HCT116 (cell line): Measurements from ENCODE around the gene SPSB2. TPM values are rescaled to one million over a fixed set of nuclear protein-coding genes. Genes with fewer than 3 reads are reported as not detected.
"Not testable (repeated sequence)": the region's sequence is repeated elsewhere in the genome, so short reads cannot be mapped to it uniquely, and the experiment has no call there.

Experiments
- ATAC-seq: fragments of 200-7000 bp; cut with Tn5 transposase; 2 replicates; pipeline ENCODE4 v1.9.1; 2020; ENCODE audit warnings: mild to moderate bottlenecking, moderate library complexity
- BruUV-seq: library from RNA; stranded (reverse); fragments of 400-500 nt; replicated peaks from 2 replicates; lab custom pipeline; 2021; lab: Mats Ljungman, UMichigan
- CTCF ChIA-PET: fragments of 300-600 bp; sonication (Branson Sonifier 250); formaldehyde crosslinking; loops from one replicate; lab custom pipeline; 2021; ENCODE audit warnings: antibody characterized with exemption; lab: Charles Lee
- POLR2A ChIA-PET: fragments of 300-600, 350-600 bp; sonication (Branson Sonifier 250); formaldehyde crosslinking; loops from one replicate; lab custom pipeline; 2021; ENCODE audit warnings: antibody characterized with exemption; lab: Charles Lee
- RAD21 ChIA-PET, 2 experiments: fragments of 300-600 bp; sonication (Branson Sonifier 250); formaldehyde crosslinking; loops; one replicate each; lab custom pipeline; 2023; ENCODE audit warnings: low total read pairs in 2 of 2; ENCODE audit not compliant: uncharacterized antibody in 2 of 2, unreplicated experiment in 2 of 2, low non-redundant PET in 1 of 2; lab: Charles Lee
- DNase-seq: peaks from one replicate; pipeline ENCODE4 v3.0.0-alpha.2; 2010; ENCODE audit warnings: low read depth, low spot score
- H2AFZ ChIP-seq: fragments of 200-600 bp; shearing (Covaris generic), sonication (generic); 2 replicates; pipeline ENCODE4 v1.6.1; 2017; ENCODE audit warnings: low read depth, mixed run types, mixed read lengths, antibody characterized with exemption, low read length; ENCODE audit not compliant: poor library complexity, severe bottlenecking
- H3K27ac ChIP-seq: 2 replicates; pipeline ENCODE4 v1.5.1; 2012; ENCODE audit warnings: low read depth, low read length
- H3K27me3 ChIP-seq: fragments of 200-600 bp; sonication (generic); 2 replicates; pipeline ENCODE4 v1.6.1; 2016; ENCODE audit warnings: mixed run types, low read length, mixed read lengths; ENCODE audit not compliant: insufficient read depth
- H3K36me3 ChIP-seq, 2 experiments: fragments of 200-500 bp in 1 of 2; fragments of 200-600 bp in 1 of 2; sonication (Bioruptor generic) in 1 of 2; sonication (generic) in 1 of 2; 2 replicates each; pipeline versions ENCODE4 v1.5.1 to v1.6.1; 2014 to 2016; ENCODE audit warnings: low read length in 2 of 2, inconsistent platforms in 1 of 2, mixed read lengths in 1 of 2, mixed run types in 1 of 2; ENCODE audit not compliant: insufficient read depth in 2 of 2, control insufficient read depth in 1 of 2
- H3K4me1 ChIP-seq, 2 experiments: fragments of 200-600 bp in 1 of 2; sonication (generic) in 1 of 2; 2 replicates each; pipeline versions ENCODE4 v1.5.1 to v1.6.1; 2012 to 2017; ENCODE audit warnings: low read length in 2 of 2, inconsistent platforms in 1 of 2, mild to moderate bottlenecking in 1 of 2, mixed read lengths in 1 of 2, mixed run types in 1 of 2, moderate library complexity in 1 of 2; ENCODE audit not compliant: insufficient read depth in 2 of 2, control insufficient read depth in 1 of 2
- H3K4me2 ChIP-seq: fragments of 200-600 bp; sonication (generic); 2 replicates; pipeline ENCODE4 v1.6.1; 2017; ENCODE audit warnings: mixed run types, low read length, mixed read lengths
- H3K4me3 ChIP-seq, 2 experiments: fragments of 200-600 bp in 1 of 2; sonication (generic) in 1 of 2; replicated peaks in 1 of 2; 2 replicates each; pipeline ENCODE4 v1.5.1; 2011 to 2016; ENCODE audit warnings: low read length in 2 of 2, control low read depth in 1 of 2, low read depth in 1 of 2, mild to moderate bottlenecking in 1 of 2, mixed read lengths in 1 of 2, mixed run types in 1 of 2
- H3K79me2 ChIP-seq: fragments of 200-600 bp; sonication (generic); 2 replicates; pipeline ENCODE4 v1.6.1; 2017; ENCODE audit warnings: mild to moderate bottlenecking, mixed run types, low read length, moderate library complexity, mixed read lengths; ENCODE audit not compliant: insufficient read depth
- H3K9ac ChIP-seq: fragments of 200-600 bp; sonication (generic); 2 replicates; pipeline ENCODE4 v1.6.1; 2016; ENCODE audit warnings: low read length, mixed read lengths
- H3K9me2 ChIP-seq: fragments of 200-600 bp; sonication (generic), shearing (Covaris generic); 2 replicates; pipeline ENCODE4 v1.6.1; 2017; ENCODE audit warnings: mixed run types, mild to moderate bottlenecking, moderate library complexity; ENCODE audit not compliant: insufficient read depth
- H3K9me3 ChIP-seq, 2 experiments: fragments of 200-500 bp in 1 of 2; fragments of 200-600 bp in 1 of 2; sonication (Bioruptor generic) in 1 of 2; sonication (generic) in 1 of 2; 2 replicates each; pipeline ENCODE4 v1.6.1; 2014 to 2017; ENCODE audit warnings: low read length in 2 of 2, mixed read lengths in 2 of 2, inconsistent platforms in 1 of 2, low read depth in 1 of 2, mild to moderate bottlenecking in 1 of 2, mixed run types in 1 of 2, moderate library complexity in 1 of 2; ENCODE audit not compliant: control insufficient read depth in 1 of 2, insufficient read depth in 1 of 2
- H4K20me1 ChIP-seq: fragments of 200-600 bp; sonication (generic), shearing (Covaris generic); 2 replicates; pipeline ENCODE4 v1.6.1; 2017; ENCODE audit warnings: mixed run types, mild to moderate bottlenecking, moderate library complexity; ENCODE audit not compliant: insufficient read depth
- ATF3 ChIP-seq: IDR thresholded peaks from 2 replicates; pipeline ENCODE4 v1.6.1; 2012
- CBX3 ChIP-seq: IDR thresholded peaks from 2 replicates; pipeline ENCODE4 v1.6.1; 2012; ENCODE audit warnings: low read depth
- CTCF ChIP-seq, 3 experiments: fragments of 200-600 bp in 1 of 3; sonication (generic) in 1 of 3; IDR thresholded peaks in 2 of 3; conservative IDR thresholded peaks in 1 of 3; 2 replicates each; pipeline ENCODE4 v1.5.1; 2012 to 2017; ENCODE audit warnings: low read depth in 2 of 3, low read length in 2 of 3, antibody characterized with exemption in 1 of 3, borderline replicate concordance in 1 of 3, control low read depth in 1 of 3, mild to moderate bottlenecking in 1 of 3, mixed read lengths in 1 of 3, mixed run types in 1 of 3, moderate library complexity in 1 of 3; ENCODE audit not compliant: insufficient read depth in 1 of 3
- EGR1 ChIP-seq: IDR thresholded peaks from 2 replicates; pipeline ENCODE4 v1.6.1; 2012; ENCODE audit warnings: low read depth
- ELF1 ChIP-seq: IDR thresholded peaks from 2 replicates; pipeline ENCODE4 v1.6.1; 2012; ENCODE audit warnings: low read depth, borderline replicate concordance
- POLR2AphosphoS5 ChIP-seq: IDR thresholded peaks from 2 replicates; pipeline ENCODE4 v1.6.1; 2011; ENCODE audit warnings: mild to moderate bottlenecking, low read depth, low read length, moderate library complexity
- RAD21 ChIP-seq: IDR thresholded peaks from 2 replicates; pipeline ENCODE4 v1.6.1; 2012; ENCODE audit warnings: low read depth, mild to moderate bottlenecking
- SIN3A ChIP-seq: IDR thresholded peaks from 2 replicates; pipeline ENCODE4 v1.6.1; 2012; ENCODE audit warnings: low read depth
- SP1 ChIP-seq: IDR thresholded peaks from 2 replicates; pipeline ENCODE4 v1.6.1; 2012; ENCODE audit warnings: low read depth
- SRF ChIP-seq: IDR thresholded peaks from 2 replicates; pipeline ENCODE4 v1.6.1; 2012; ENCODE audit warnings: low read depth
- ZNF274 ChIP-seq: fragments of 200-500 bp; sonication (Bioruptor generic); IDR thresholded peaks from 2 replicates; pipeline ENCODE4 v1.6.1; 2014; ENCODE audit warnings: mild to moderate bottlenecking, low read depth, low read length, inconsistent platforms
- intact Hi-C: fragments of 100-400 bp; cut with micrococcal nuclease; formaldehyde crosslinking; loops from 2 replicates; pipeline ENCODE4 v1.10.0; 2022
- total RNA-seq: library from RNA; stranded (reverse); gene quantifications from one replicate; pipeline ENCODE4 v1.2.1, GENCODE V29; 2021; ENCODE audit not compliant: unreplicated experiment

Gene SPSB2
- total RNA-seq, 1 experiment from 2014 or later = 10.0 TPM

- CTCF ChIA-PET, H2AFZ ChIP-seq, intact Hi-C loops, ATAC-seq, H3K27me3 ChIP-seq, H3K79me2 ChIP-seq, H3K9me2 ChIP-seq, BruUV-seq, RAD21 ChIA-PET, DNase-seq, POLR2A ChIA-PET, H3K9me3 ChIP-seq, H4K20me1 ChIP-seq, H3K36me3 ChIP-seq: not testable (repeated sequence)
- peaks cover 12 to 18% of the 10 kb centered on the region in 2 experiments for H3K4me1 ChIP-seq
- H3K4me2 ChIP-seq = peak overlapping the region; percentile 73
- H3K9ac ChIP-seq = peak overlapping the region; percentile 68
- peak overlapping the region; percentile 87 for H3K27ac ChIP-seq
- peak overlapping the region in 1 of 2 experiments; percentile 52; a peak in 2 of 4 replicates for H3K4me3 ChIP-seq
Measured at GRCh38 chr12:6889775-6890573, 16.9 kb upstream of the SPSB2 start.

GRCh38 chr12:6888794-6889193 is 15.7 kb upstream of the SPSB2 start:
- DNase-seq, BruUV-seq, POLR2A ChIA-PET, H3K36me3 ChIP-seq, H3K9me2 ChIP-seq, H3K4me2 ChIP-seq, H3K9ac ChIP-seq, H3K4me3 ChIP-seq, RAD21 ChIA-PET, CTCF ChIA-PET, ATAC-seq, H2AFZ ChIP-seq, H4K20me1 ChIP-seq, H3K9me3 ChIP-seq, H3K27ac ChIP-seq, intact Hi-C loops, H3K79me2 ChIP-seq, H3K27me3 ChIP-seq: not testable (repeated sequence)
- H3K4me1 ChIP-seq = peaks cover 12 to 18% of the 10 kb centered on the region in 2 experiments

- intact Hi-C loops = no loop called here
- POLR2A ChIA-PET = no interaction called here
- peaks cover 12 to 18% of the 10 kb centered on the region in 2 experiments for H3K4me1 ChIP-seq
- TF ChIP-seq SIN3A (no peak), ELF1 (no peak), EGR1 (no peak), SP1 (no peak), POLR2AphosphoS5 (no peak), SRF (no peak), ATF3 (no peak), RAD21 (no peak), CBX3 (no peak), CTCF (IDR thresholded peaks at IDR 0.05 in 2 of 3, conservative IDR thresholded peaks at IDR 0.05 in 1 of 3; ENCODE audit: borderline replicate concordance in 1 of 3, insufficient read depth in 1 of 3, low read depth in 2 of 3, low read length in 2 of 3) (no peak), ZNF274 (no peak)
Measured at GRCh38 chr12:6888360-6888759, 15.3 kb upstream of the SPSB2 start.

More at GRCh38 chr12:6888360-6888759, 15.3 kb upstream of the SPSB2 start:
- Histone ChIP-seq H3K27ac (no peak overlapping the region), H3K9me2 (no peaks in the 10 kb centered on the region), H3K9ac (no peak overlapping the region), H3K36me3 (peaks cover 0 to 4% of the 10 kb centered on the region in 2 experiments; a peak in 2 of 4 replicates), H3K4me2 (no peak overlapping the region), H4K20me1 (no peaks in the 10 kb centered on the region), H3K4me3 (no peak overlapping the region), H3K79me2 (no peaks in the 10 kb centered on the region), H3K27me3 (no peaks in the 10 kb centered on the region), H2AFZ (no peak overlapping the region), H3K9me3 (no peaks in the 10 kb centered on the region)
- CTCF ChIA-PET = no interaction called here
- ATAC-seq (no peak), DNase-seq (no peak)
- RAD21 ChIA-PET = no interaction called here
- no TSS peak for BruUV-seq
